IMR-90 (cell line): ENCODE measurements around the gene EMC9. TPM values are rescaled to one million over a fixed set of nuclear protein-coding genes. Genes with fewer than 3 reads are reported as not detected.

Experiments
- ATAC-seq: fragments of 200-7000 bp; cut with Tn5 transposase; 2 replicates; pipeline ENCODE4 v1.9.1; 2020; ENCODE audit warnings: low read depth, mild to moderate bottlenecking, moderate library complexity
- BruUV-seq: library from RNA; stranded (reverse); fragments of 400-500 nt; replicated peaks from 2 replicates; lab custom pipeline; 2021; lab: Mats Ljungman, UMichigan
- CTCF ChIA-PET: fragments of 300-600 bp; formaldehyde crosslinking; extraction: SDS; loops from one replicate; lab custom pipeline; 2021; ENCODE audit warnings: antibody characterized with exemption; lab: Yijun Ruan, JAX
- POLR2A ChIA-PET: fragments of 300-600 bp; sonication (Branson Sonifier 250); formaldehyde crosslinking; loops from one replicate; lab custom pipeline; 2022; ENCODE audit warnings: antibody characterized with exemption; ENCODE audit not compliant: unreplicated experiment; lab: Charles Lee
- DNase-seq: peaks from one replicate; pipeline ENCODE4 v3.0.0; 2013
- H2AFZ ChIP-seq: replicated peaks from 2 replicates; pipeline ENCODE3; 2013; ENCODE audit warnings: low read length, mild to moderate bottlenecking; ENCODE audit not compliant: poor library complexity
- H2AK5ac ChIP-seq: 2 replicates; pipeline ENCODE4 v1.6.1; 2013; ENCODE audit warnings: low read depth, low read length, inconsistent platforms
- H2AK9ac ChIP-seq: replicated peaks from 2 replicates; pipeline ENCODE3; 2013; ENCODE audit warnings: mild to moderate bottlenecking, low read depth, low read length, moderate library complexity; ENCODE audit not compliant: poor library complexity
- H2BK120ac ChIP-seq: 2 replicates; pipeline ENCODE4 v1.6.1; 2013; ENCODE audit warnings: low read depth, low read length, inconsistent platforms
- H2BK15ac ChIP-seq: 3 replicates; pipeline ENCODE4 v1.6.1; 2013; ENCODE audit warnings: low read depth, low read length, inconsistent platforms
- H2BK20ac ChIP-seq: 2 replicates; pipeline ENCODE4 v1.6.1; 2013; ENCODE audit warnings: low read depth, mild to moderate bottlenecking, inconsistent platforms, low read length, moderate library complexity
- H2BK5ac ChIP-seq: 2 replicates; pipeline ENCODE4 v1.6.1; 2013; ENCODE audit warnings: mild to moderate bottlenecking, low read depth, low read length, inconsistent platforms; ENCODE audit not compliant: poor library complexity, severe bottlenecking
- H3K14ac ChIP-seq: replicated peaks from 2 replicates; pipeline ENCODE4 v1.6.1; 2013; ENCODE audit warnings: low read depth, low read length, inconsistent platforms
- H3K18ac ChIP-seq: 2 replicates; pipeline ENCODE4 v1.6.1; 2013; ENCODE audit warnings: low read depth, low read length, control low read depth
- H3K23ac ChIP-seq: 2 replicates; pipeline ENCODE4 v1.6.1; 2013; ENCODE audit warnings: low read depth, low read length, inconsistent platforms
- H3K27ac ChIP-seq: 2 replicates; pipeline ENCODE4 v1.5.1; 2013; ENCODE audit warnings: mild to moderate bottlenecking, control low read depth, low read length; ENCODE audit not compliant: insufficient read depth
- H3K27me3 ChIP-seq: 2 replicates; pipeline ENCODE4 v1.6.1; 2013; ENCODE audit warnings: low read length; ENCODE audit not compliant: control insufficient read depth, insufficient read depth
- H3K36me3 ChIP-seq: 2 replicates; pipeline ENCODE4 v1.6.1; 2013; ENCODE audit warnings: low read length, mixed read lengths; ENCODE audit not compliant: control insufficient read depth, insufficient read depth
- H3K4ac ChIP-seq: 2 replicates; pipeline ENCODE4 v1.6.1; 2013; ENCODE audit warnings: low read depth, low read length, inconsistent platforms
- H3K4me1 ChIP-seq: 2 replicates; pipeline ENCODE4 v1.6.1; 2013; ENCODE audit warnings: low read length, mixed read lengths; ENCODE audit not compliant: control insufficient read depth, insufficient read depth
- H3K4me2 ChIP-seq: 2 replicates; pipeline ENCODE4 v1.6.1; 2013; ENCODE audit warnings: low read depth, mild to moderate bottlenecking, control low read depth, low read length, moderate library complexity
- H3K4me3 ChIP-seq: 2 replicates; pipeline ENCODE4 v1.5.1; 2013; ENCODE audit warnings: low read depth, mild to moderate bottlenecking, control low read depth, low read length, moderate library complexity; ENCODE audit not compliant: insufficient read depth
- H3K56ac ChIP-seq: 2 replicates; pipeline ENCODE4 v1.6.1; 2013; ENCODE audit warnings: low read length, inconsistent platforms; ENCODE audit not compliant: insufficient read depth; ENCODE audit errors: extremely low read depth
- H3K79me1 ChIP-seq, 2 experiments: 2 replicates each; pipeline ENCODE4 v1.6.1; 2013; ENCODE audit warnings: low read length in 2 of 2, inconsistent platforms in 1 of 2, low read depth in 1 of 2
- H3K9ac ChIP-seq: 2 replicates; pipeline ENCODE4 v1.6.1; 2013; ENCODE audit warnings: low read depth, low read length, control low read depth
- H3K9me1 ChIP-seq: 2 replicates; pipeline ENCODE4 v1.6.1; 2013; ENCODE audit warnings: low read length, inconsistent platforms; ENCODE audit not compliant: insufficient read depth
- H3K9me3 ChIP-seq: 2 replicates; pipeline ENCODE4 v1.6.1; 2013; ENCODE audit warnings: low read length; ENCODE audit not compliant: control insufficient read depth, insufficient read depth
- H4K20me1 ChIP-seq: 2 replicates; pipeline ENCODE4 v1.6.1; 2013; ENCODE audit warnings: low read length, inconsistent platforms; ENCODE audit not compliant: insufficient read depth
- H4K5ac ChIP-seq: 2 replicates; pipeline ENCODE4 v1.6.1; 2013; ENCODE audit warnings: mild to moderate bottlenecking, low read depth, low read length, control low read depth
- H4K8ac ChIP-seq, 2 experiments: 2 replicates each; pipeline ENCODE4 v1.6.1; 2013; ENCODE audit warnings: low read depth in 2 of 2, low read length in 2 of 2, control low read depth in 1 of 2, inconsistent platforms in 1 of 2
- H4K91ac ChIP-seq: 2 replicates; pipeline ENCODE4 v1.6.1; 2013; ENCODE audit warnings: low read depth, low read length, inconsistent platforms; ENCODE audit not compliant: insufficient read depth
- CEBPB ChIP-seq: IDR thresholded peaks from 2 replicates; pipeline ENCODE4 v1.6.1; 2012; ENCODE audit warnings: low read depth, low read length, improper control_type of control experiment
- CHD1 ChIP-seq: IDR thresholded peaks from 2 replicates; pipeline ENCODE4 v1.6.1; 2012; ENCODE audit warnings: low read depth, low read length, improper control_type of control experiment
- FOS ChIP-seq: fragments of 150-350 bp; IDR thresholded peaks from 2 replicates; pipeline ENCODE4 v1.6.1; 2016; ENCODE audit warnings: low read depth, low read length
- MAFK ChIP-seq: IDR thresholded peaks from 2 replicates; pipeline ENCODE4 v1.6.1; 2012; ENCODE audit warnings: low read depth, low read length, improper control_type of control experiment
- MAZ ChIP-seq: IDR thresholded peaks from 2 replicates; pipeline ENCODE4 v1.6.1; 2012; ENCODE audit warnings: low read depth, mild to moderate bottlenecking, low read length, improper control_type of control experiment, moderate library complexity, borderline replicate concordance
- MXI1 ChIP-seq: IDR thresholded peaks from 2 replicates; pipeline ENCODE4 v1.6.1; 2012; ENCODE audit warnings: low read depth, mild to moderate bottlenecking, low read length, moderate library complexity, borderline replicate concordance
- POLR2A ChIP-seq: IDR thresholded peaks from 2 replicates; pipeline ENCODE4 v1.6.1; 2012; ENCODE audit warnings: mild to moderate bottlenecking, low read depth, low read length
- RCOR1 ChIP-seq: IDR thresholded peaks from 2 replicates; pipeline ENCODE4 v1.6.1; 2012; ENCODE audit warnings: mild to moderate bottlenecking, low read length, improper control_type of control experiment; ENCODE audit not compliant: insufficient replicate concordance
- RFX5 ChIP-seq: IDR thresholded peaks from 2 replicates; pipeline ENCODE4 v1.8.0; 2012; ENCODE audit warnings: low read depth, mild to moderate bottlenecking, low read length, moderate library complexity
- SMC3 ChIP-seq: fragments of 150-350 bp; IDR thresholded peaks from 2 replicates; pipeline ENCODE4 v1.6.1; 2016; ENCODE audit warnings: low read depth, mild to moderate bottlenecking, antibody characterized with exemption, low read length, moderate library complexity
- WGBS, 2 experiments: methylation state at CpG; one replicate each; pipeline versions ENCODE4 v1.1.5 to v1.1.7; 2013; ENCODE audit warnings: missing lambda C conversion rate in 2 of 2; ENCODE audit not compliant: insufficient read length in 1 of 2; ENCODE audit errors: extremely low coverage in 2 of 2; 5-methylcytosine and 5-hydroxymethylcytosine counted together
- dilution Hi-C: fragments of 300-500 bp; cut with HindIII; formaldehyde crosslinking; loops from one replicate; pipeline ENCODE4 v1.14.3; 2018; ENCODE audit warnings: low sequenced_read_pairs; ENCODE audit not compliant: unreplicated experiment
- in situ Hi-C: fragments of 300-500 bp; cut with MboI; formaldehyde crosslinking; loops from 3 replicates; pipeline ENCODE4 v1.14.3; 2019; ENCODE audit warnings: low sequenced_read_pairs, inconsistent platforms, mixed read lengths
- intact Hi-C: fragments of 100-400 bp; cut with micrococcal nuclease; formaldehyde crosslinking; loops from 2 replicates; pipeline ENCODE4 v1.10.0; 2022
- polyA plus RNA-seq, 3 experiments: library from polyadenylated mRNA; depleted of rRNA; stranded (reverse); fragments of >200 nt; gene quantifications; 2 replicates each; pipeline ENCODE4 v1.2.3, GENCODE V29; 2012; ENCODE audit warnings: low replicate concordance in 1 of 3
- total RNA-seq: library from RNA; depleted of rRNA; stranded (reverse); fragments of >200 nt; gene quantifications from 2 replicates; pipeline ENCODE4 v1.2.3, GENCODE V29; 2012
- TF ChIP-seq, protein P1 (sequence below): conservative IDR thresholded peaks from 2 replicates; pipeline ENCODE4 v1.5.1; 2012; ENCODE audit warnings: mild to moderate bottlenecking, low read depth, low read length, improper control_type of control experiment
- TF ChIP-seq, protein P2 (sequence below): fragments of 150-350 bp; IDR thresholded peaks from 2 replicates; pipeline ENCODE4 v1.6.1; 2017; ENCODE audit warnings: mild to moderate bottlenecking, antibody characterized with exemption, low read length, low read depth

Gene EMC9
- total and polyA plus RNA-seq, 2 of the 4 experiments (the other 2 are of a cell fraction) = 15.1 to 19.2 TPM

DNA sequence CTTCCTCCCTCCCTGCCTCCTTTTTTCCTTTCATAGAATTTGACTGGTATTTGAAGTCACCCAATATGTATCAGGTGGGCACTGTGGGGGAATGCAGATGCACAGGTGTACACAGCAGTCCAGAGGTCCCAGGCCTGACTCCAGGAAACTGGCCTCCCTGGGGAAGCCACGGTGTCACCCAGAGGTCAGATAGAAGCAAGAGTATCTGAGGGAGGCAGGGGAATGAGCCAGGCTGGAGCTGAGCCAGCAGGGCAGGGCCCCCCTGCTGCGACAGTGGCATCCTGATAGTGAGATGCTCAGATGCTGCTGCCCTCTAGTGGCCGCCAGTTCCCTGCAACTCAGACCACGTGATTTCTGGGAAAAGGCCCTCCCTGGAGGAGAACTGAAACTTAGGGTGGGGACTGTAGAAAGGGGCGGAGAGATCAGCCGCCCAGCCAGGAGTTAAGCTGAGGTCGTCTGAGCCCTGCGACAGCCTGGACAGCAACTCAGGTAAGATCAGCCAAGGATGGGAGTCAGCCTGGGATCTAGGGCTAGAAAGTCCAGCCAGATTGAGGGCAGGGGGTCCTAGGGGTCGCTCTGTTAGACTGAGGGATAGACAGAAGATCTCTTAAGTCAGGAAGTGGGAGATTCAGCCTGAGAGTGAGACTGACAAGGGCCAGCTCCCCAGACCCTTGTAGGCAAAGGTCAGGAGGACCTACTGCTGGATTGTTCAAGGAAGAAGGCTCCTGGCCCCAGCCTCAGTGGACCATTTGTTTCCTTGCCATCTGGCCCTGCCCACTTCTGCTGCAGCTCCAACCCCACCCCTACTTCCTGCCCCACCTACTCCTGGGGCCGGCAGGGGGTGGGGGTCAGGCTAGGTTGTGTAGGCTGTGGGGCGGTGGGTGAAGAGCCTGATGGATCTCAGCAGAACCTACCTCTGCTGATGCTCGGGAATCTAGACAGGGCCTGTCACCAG is 19.7 kb upstream of the EMC9 start, which contains the start of gene IRF9 (continued):
- no peak for TF ChIP-seq RFX5
- TF ChIP-seq FOS = no peak
- no peak; the same call in 1 of the 2 replicates for TF ChIP-seq CEBPB
- no peak for TF ChIP-seq MAFK
- TF ChIP-seq POLR2A = peak; percentile 54; the same call in 1 of the 2 replicates

DNA sequence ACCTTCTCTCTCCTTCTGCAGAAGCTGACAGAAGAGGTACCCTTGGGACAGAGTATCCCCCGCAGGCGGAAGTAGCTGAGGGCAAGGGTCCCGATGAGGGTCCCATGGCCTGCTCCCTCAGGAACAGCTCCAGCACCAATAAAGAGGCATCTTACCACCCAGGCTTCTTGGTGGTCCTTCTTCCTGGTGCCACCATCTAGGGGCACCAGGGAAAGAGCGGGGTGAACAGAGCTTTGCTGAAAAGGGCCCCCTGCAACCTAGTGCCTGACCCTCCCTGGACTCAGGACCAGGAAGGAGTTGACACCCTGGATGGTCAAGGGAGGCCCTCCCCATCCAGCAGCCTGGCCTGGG is 19.1 kb upstream of the EMC9 start:
- ATAC-seq = peak; percentile 5; the same call in 1 of the 2 replicates
- no peak overlapping the region for H2BK20ac ChIP-seq
- in situ Hi-C loops = no loop called here
- H2AK9ac ChIP-seq = peak overlapping the region; percentile 1
- H3K4ac ChIP-seq = no peak overlapping the region; the same call in 1 of the 2 replicates
- H3K56ac ChIP-seq = no peak overlapping the region
- no peaks in the 10 kb centered on the region for H3K27me3 ChIP-seq
- DNase-seq = no peak
- H4K91ac ChIP-seq = no peak overlapping the region
- H4K20me1 ChIP-seq = no peaks in the 10 kb centered on the region
- CTCF ChIA-PET = interaction anchor here (0.6 to 1.6 kb wide), 4 partner anchors 11 to 31 kb away, joined by 3 to 14 read pairs (median 4); partner anchors contain the start of genes PSME2 and RNF31
- peak overlapping the region; percentile 1; the same call in 1 of the 2 replicates for H3K27ac ChIP-seq
- H2AK5ac ChIP-seq = peak overlapping the region; percentile 7; the same call in 1 of the 2 replicates
- H3K14ac ChIP-seq = no peak overlapping the region
- no peak overlapping the region; a peak in 1 of 4 replicates for H4K8ac ChIP-seq
- intact Hi-C loops = no loop called here
- H3K36me3 ChIP-seq = peaks cover 66% of the 10 kb centered on the region
- no peak overlapping the region for H2AFZ ChIP-seq
- H3K9me3 ChIP-seq = no peaks in the 10 kb centered on the region
- no peak overlapping the region for H3K4me3 ChIP-seq
- H2BK120ac ChIP-seq = no peak overlapping the region
- H3K4me1 ChIP-seq = peaks cover 7% of the 10 kb centered on the region
- dilution Hi-C loops = no loop called here
- H3K4me2 ChIP-seq = no peak overlapping the region
- H2BK5ac ChIP-seq = no peak overlapping the region
- no peak overlapping the region for H2BK15ac ChIP-seq
- peaks cover 7% of the 10 kb centered on the region for H3K9me1 ChIP-seq
- POLR2A ChIA-PET = interaction anchor here (1.1 kb wide), 1 partner anchor 10 kb away, joined by 3 read pairs; no protein-coding TSS in a partner anchor
- H3K18ac ChIP-seq = no peak overlapping the region
- H4K5ac ChIP-seq = no peak overlapping the region
- 90% methylated on average over 2 of the region's 4 CpGs; no CpG with 5 or more reads in 1 of the 2 experiments for WGBS, 2 experiments
- H3K9ac ChIP-seq = no peak overlapping the region
- BruUV-seq = no TSS peak
- no peak overlapping the region for H3K23ac ChIP-seq
- H3K79me1 ChIP-seq = peaks cover 15 to 41% of the 10 kb centered on the region in 2 experiments
- TF ChIP-seq, protein P1, sequence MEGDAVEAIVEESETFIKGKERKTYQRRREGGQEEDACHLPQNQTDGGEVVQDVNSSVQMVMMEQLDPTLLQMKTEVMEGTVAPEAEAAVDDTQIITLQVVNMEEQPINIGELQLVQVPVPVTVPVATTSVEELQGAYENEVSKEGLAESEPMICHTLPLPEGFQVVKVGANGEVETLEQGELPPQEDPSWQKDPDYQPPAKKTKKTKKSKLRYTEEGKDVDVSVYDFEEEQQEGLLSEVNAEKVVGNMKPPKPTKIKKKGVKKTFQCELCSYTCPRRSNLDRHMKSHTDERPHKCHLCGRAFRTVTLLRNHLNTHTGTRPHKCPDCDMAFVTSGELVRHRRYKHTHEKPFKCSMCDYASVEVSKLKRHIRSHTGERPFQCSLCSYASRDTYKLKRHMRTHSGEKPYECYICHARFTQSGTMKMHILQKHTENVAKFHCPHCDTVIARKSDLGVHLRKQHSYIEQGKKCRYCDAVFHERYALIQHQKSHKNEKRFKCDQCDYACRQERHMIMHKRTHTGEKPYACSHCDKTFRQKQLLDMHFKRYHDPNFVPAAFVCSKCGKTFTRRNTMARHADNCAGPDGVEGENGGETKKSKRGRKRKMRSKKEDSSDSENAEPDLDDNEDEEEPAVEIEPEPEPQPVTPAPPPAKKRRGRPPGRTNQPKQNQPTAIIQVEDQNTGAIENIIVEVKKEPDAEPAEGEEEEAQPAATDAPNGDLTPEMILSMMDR = no peak
- TF ChIP-seq FOS (no peak), RCOR1 (no peak), CHD1 (no peak), SMC3 (no peak), MAFK (no peak), CEBPB (no peak), MAZ (no peak), MXI1 (no peak)
- TF ChIP-seq, protein P2, sequence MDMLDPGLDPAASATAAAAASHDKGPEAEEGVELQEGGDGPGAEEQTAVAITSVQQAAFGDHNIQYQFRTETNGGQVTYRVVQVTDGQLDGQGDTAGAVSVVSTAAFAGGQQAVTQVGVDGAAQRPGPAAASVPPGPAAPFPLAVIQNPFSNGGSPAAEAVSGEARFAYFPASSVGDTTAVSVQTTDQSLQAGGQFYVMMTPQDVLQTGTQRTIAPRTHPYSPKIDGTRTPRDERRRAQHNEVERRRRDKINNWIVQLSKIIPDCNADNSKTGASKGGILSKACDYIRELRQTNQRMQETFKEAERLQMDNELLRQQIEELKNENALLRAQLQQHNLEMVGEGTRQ = no peak
